ENCODE results near the gene ZNF526. TPM values are rescaled to one million over a fixed set of nuclear protein-coding genes. Genes with fewer than 3 reads are reported as not detected.

The ZNF526 gene
- total RNA-seq, 1 experiment from 2014 or later = 3.4 TPM

- DNase-seq = no peak
- Histone ChIP-seq H3K9ac (ENCODE audit: low read length) (no peak overlapping the region), H3K4me1 (ENCODE audit: low read length) (peaks cover 24% of the 10 kb centered on the region)
Observed at GRCh38 chr19:42276821-42277220, 56.7 kb downstream of the ZNF526 start.

More at GRCh38 chr19:42276821-42277220, 56.7 kb downstream of the ZNF526 start:
- Histone ChIP-seq H3K9me2 (replicated peaks; ENCODE audit: insufficient read depth, low read length) (no peaks in the 10 kb centered on the region), H3K27ac (ENCODE audit: low read length) (no peak overlapping the region), H3K9me3 (ENCODE audit: low read length) (no peaks in the 10 kb centered on the region), H3K36me3 (ENCODE audit: insufficient read depth, low read length) (no peaks in the 10 kb centered on the region), H3K79me2 (ENCODE audit: low read length) (peaks cover 5% of the 10 kb centered on the region; the same call in 1 of the 2 replicates), H3K27me3 (ENCODE audit: low read length) (no peaks in the 10 kb centered on the region), H2AFZ (ENCODE audit: low read length) (no peak overlapping the region), H3K4me2 (ENCODE audit: low read depth, low read length, poor library complexity, severe bottlenecking) (no peak overlapping the region), H4K20me1 (ENCODE audit: insufficient read depth, low read depth, low read length) (no peaks in the 10 kb centered on the region), H3K4me3 (ENCODE audit: low read length) (no peak overlapping the region)

Other genes starting within 250 kb of the ZNF526 start
- 22.4 and 26.6 TPM in 2 replicates for gene ATP1A3, start 226.1 kb upstream of the ZNF526 start, total RNA-seq (2014; rRNA removed; shearing (Covaris generic); ENCODE audit: low replicate concordance)
- gene GRIK5, start 150.1 kb upstream of the ZNF526 start, total RNA-seq (2014; rRNA removed; shearing (Covaris generic); ENCODE audit: low replicate concordance) = 0.07 and 1.4 TPM in 2 replicates
- gene ZNF574, start 144.1 kb upstream of the ZNF526 start, total RNA-seq (2014; rRNA removed; shearing (Covaris generic); ENCODE audit: low replicate concordance) = 15.1 and 23.5 TPM in 2 replicates
- 61.9 and 69.4 TPM in 2 replicates for gene POU2F2, start 87.9 kb upstream of the ZNF526 start, total RNA-seq (2014; rRNA removed; shearing (Covaris generic); ENCODE audit: low replicate concordance)
- gene DEDD2, start 2.6 kb upstream of the ZNF526 start, total RNA-seq (2014; rRNA removed; shearing (Covaris generic); ENCODE audit: low replicate concordance) = 16.3 and 42.7 TPM in 2 replicates
- gene GSK3A, start 22.3 kb downstream of the ZNF526 start, total RNA-seq (2014; rRNA removed; shearing (Covaris generic); ENCODE audit: low replicate concordance) = 17.7 and 29.3 TPM in 2 replicates
- gene ERF, start 34.8 kb downstream of the ZNF526 start, total RNA-seq (2014; rRNA removed; shearing (Covaris generic); ENCODE audit: low replicate concordance) = 36.4 and 53.6 TPM in 2 replicates
- gene CIC, start 48.9 kb downstream of the ZNF526 start, total RNA-seq (2014; rRNA removed; shearing (Covaris generic); ENCODE audit: low replicate concordance) = 25.0 and 30.6 TPM in 2 replicates
- gene PRR19, start 81.8 kb downstream of the ZNF526 start, total RNA-seq (2014; rRNA removed; shearing (Covaris generic); ENCODE audit: low replicate concordance) = 0.25 and 1.2 TPM in 2 replicates
- gene PAFAH1B3, start 82.3 kb downstream of the ZNF526 start, total RNA-seq (2014; rRNA removed; shearing (Covaris generic); ENCODE audit: low replicate concordance) = 66.2 and 102 TPM in 2 replicates
- 18.7 and 30.5 TPM in 2 replicates for gene TMEM145, start 93.0 kb downstream of the ZNF526 start, total RNA-seq (2014; rRNA removed; shearing (Covaris generic); ENCODE audit: low replicate concordance)
- 6.5 and 15.9 TPM in 2 replicates for gene MEGF8, start 105.3 kb downstream of the ZNF526 start, total RNA-seq (2014; rRNA removed; shearing (Covaris generic); ENCODE audit: low replicate concordance)
- gene CNFN, start 170.0 kb downstream of the ZNF526 start, total RNA-seq (2014; rRNA removed; shearing (Covaris generic); ENCODE audit: low replicate concordance) = not detected in 2 replicates
- gene LIPE, start 207.1 kb downstream of the ZNF526 start, total RNA-seq (2014; rRNA removed; shearing (Covaris generic); ENCODE audit: low replicate concordance) = 16.3 and 50.6 TPM in 2 replicates
- not detected in 2 replicates for gene CXCL17, start 222.6 kb downstream of the ZNF526 start, total RNA-seq (2014; rRNA removed; shearing (Covaris generic); ENCODE audit: low replicate concordance)